NT2/D1 (cell line): ENCODE results near the gene RNASET2.
"Not testable (repeated sequence)": the region's sequence is repeated elsewhere in the genome, so short reads cannot be mapped to it uniquely, and the experiment has no call there.

Source experiments
- SUZ12 ChIP-seq: IDR thresholded peaks from 2 replicates; pipeline ENCODE4 v1.6.1; 2011; ENCODE audit not compliant: insufficient read length, insufficient read depth; ENCODE audit errors: extremely low read depth
- YY1 ChIP-seq: IDR thresholded peaks from 2 replicates; pipeline ENCODE4 v1.6.1; 2011; ENCODE audit not compliant: insufficient read length, insufficient read depth

GRCh38 chr6:166948724-166949123 lies 7.6 kb downstream of the RNASET2 start:
- not testable (repeated sequence) for TF ChIP-seq SUZ12, YY1
